Activated T-cell treated with anti-CD3 and anti-CD28 coated beads for 24 hours (primary cell): ENCODE results near the gene ZNG1F.
"Not testable (repeated sequence)": the region's sequence is repeated elsewhere in the genome, so short reads cannot be mapped to it uniquely, and the experiment has no call there.

Source experiments
- DNase-seq: peaks from one replicate; pipeline ENCODE4 v3.0.0-alpha.2; 2020; ENCODE audit warnings: low read depth

Gene ZNG1F

DNA sequence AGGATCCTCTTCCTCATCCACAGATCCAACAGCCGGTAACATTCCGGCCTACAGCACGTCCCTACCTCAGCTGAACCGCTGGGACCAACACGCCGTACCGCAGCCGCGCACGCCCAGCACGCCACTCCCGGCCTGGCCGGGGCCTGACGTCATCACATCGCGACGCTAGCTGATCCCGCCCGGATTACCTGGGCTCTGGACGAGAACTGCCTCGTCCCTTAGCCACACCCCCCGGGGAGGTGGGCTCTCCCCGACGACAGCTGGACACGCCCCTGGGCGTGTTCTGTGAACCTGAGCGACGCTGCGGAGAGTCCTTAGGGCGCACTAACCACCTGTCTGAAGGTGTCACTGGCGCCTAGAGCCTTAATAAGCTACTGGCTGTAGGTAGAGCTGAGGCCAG is at the start of gene ZNG1F:
ZNG1F (minus strand) TSS at position 101 of the 400 bp plus-strand sequence; CDS start at position 42, 59 bp downstream.
- not testable (repeated sequence) for DNase-seq

DNA sequence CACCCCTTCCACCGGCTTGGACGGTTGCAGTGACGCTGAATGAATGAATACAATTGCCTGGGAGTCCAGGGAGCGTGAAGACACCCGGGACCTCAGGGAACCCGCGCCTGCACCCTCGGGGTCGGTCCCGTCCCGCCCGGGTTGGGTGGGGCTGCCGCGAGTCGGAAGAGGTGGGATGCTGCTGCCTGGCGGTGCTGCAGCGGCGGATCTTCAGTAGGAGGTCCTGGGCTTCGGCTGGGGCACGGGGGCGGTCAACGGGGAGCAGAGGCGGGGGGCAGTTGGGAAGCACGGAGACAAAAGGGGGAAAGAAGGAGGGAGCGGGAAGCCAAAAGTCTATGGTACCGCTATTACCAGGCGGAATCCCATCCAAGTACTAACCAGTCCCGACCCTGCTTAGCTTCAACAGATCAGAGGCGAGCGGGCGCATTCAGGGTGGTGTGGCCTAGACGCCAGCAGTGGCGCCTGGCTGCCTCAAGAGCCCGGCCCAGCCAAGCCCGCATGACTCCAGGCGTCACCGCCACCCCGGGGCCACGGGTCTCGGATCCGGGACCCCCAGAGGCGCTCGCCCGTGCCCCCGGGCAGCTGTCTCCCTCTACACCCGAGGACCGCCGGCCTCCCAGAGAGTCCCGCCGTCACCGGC is 48.1 kb upstream of the ZNG1F start:
- not testable (repeated sequence) for DNase-seq

DNA sequence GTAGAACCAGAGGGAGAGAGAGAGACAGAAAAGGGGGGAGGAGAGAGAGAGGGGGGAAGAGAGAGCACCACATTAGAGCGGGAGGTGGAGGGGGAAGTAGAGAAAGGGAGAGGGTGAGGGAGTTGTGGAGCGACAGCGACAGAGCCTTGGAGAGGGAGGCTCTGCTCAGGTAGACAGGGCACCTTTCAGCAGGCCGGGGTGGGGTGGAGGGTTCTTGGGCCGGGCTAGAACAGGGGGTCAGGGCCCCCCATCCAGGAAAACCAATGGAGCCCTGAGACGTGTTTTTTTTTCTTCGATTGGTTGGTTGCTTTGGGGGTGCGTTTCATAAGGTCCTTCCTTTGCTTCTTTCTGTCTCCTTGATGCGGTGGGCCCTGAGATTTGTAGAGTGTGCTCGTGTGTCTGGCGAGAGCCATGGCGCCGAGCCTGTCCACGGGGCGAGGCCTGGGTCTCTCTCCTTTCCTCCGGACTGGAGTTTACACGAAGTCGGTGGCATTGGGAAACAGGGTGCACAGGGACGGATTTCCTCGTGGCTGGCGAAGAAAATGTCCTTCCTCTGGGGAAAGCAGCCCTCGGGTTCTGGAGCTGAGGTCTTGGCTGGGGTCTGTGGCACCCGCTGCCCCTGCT is 47.5 kb upstream of the ZNG1F start:
- DNase-seq = not testable (repeated sequence)

DNA sequence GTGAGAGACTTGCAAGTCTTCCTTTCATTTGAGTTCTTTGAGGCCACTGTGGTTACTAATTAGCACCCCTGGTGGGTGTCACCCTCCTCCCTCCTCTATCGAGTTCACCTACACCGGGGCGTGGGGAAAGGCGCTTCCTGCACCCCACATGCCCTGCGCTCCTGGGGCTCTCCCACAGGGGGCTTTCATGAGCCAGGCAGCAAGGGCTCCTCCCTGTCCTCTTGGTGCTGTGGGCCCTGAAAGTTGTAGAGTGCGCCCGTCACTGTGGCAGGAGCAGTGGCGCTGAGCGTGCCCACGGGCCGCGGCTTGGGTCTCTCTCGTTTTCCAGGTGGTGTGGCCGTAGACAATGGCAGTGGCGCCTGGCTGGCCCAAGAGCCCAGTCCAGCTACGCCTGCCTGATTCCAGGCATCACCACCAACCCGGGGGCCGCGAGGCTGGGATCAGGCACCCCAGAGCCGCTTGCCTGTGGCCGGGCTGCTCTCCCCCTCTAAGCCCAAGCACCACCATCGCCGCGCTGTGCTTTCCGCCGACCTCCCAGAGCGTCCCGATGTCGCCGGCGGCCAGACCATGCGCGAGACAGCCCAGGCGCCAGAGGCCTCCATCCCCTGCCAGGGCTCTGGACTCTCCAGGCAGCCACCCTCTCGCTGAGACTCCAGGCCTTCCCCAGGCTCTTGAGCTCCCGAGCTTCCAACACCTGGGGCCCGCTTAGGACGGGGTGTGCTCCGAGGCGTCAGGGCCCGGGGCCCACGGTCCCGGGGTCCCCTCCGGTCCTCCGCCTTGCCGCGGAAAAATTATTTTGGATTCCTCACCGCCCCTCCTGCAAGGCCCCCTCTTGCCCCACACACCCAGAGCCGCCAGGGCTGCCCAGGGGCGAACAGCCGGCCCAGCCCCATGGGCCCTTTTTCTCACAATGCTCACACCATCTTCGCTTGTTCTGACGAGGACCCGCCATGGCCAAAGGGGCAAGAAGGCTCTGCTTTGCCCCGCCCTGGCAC is 46.0 kb upstream of the ZNG1F start:
- DNase-seq = peak; percentile 22

DNA sequence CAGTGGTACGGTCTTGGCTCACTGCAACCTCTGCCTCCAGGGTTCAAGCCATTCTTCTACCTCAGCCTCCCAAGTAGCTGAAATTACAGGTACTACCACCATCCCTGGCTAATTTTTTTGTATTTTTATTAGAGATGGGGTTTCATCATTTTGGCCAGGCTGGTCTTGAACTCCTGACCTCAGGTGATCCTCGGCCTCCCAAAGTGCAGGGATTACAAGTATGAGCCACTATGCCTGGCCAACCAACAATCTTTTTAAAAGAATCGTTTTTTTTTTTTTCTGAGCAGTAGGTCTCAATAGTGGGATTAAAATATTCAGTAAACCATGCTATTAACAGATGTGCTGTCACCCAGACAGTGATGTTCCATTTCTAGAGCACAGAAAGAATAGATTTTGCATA is 45.1 kb upstream of the ZNG1F start:
- DNase-seq = not testable (repeated sequence)

DNA sequence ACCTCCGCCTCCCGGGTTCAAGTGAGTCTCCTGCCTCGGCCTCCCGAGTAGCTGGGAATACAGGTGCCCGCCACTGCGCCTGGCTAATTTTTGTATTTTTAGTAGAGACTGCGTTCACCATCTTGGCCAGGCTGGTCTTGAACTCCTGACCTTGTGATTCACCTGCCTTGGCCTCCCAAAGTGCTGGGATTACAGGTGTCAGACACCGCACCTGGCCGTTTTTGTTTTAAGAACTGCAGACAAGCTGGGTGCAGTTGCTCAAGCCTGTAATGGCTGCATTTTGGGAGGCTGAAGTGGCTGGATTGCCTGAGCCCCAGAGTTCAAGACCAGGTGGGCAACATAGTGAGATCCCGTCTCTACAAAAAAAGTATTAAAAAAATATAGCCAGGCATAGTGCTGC is 43.2 kb upstream of the ZNG1F start:
- DNase-seq = not testable (repeated sequence)

DNA sequence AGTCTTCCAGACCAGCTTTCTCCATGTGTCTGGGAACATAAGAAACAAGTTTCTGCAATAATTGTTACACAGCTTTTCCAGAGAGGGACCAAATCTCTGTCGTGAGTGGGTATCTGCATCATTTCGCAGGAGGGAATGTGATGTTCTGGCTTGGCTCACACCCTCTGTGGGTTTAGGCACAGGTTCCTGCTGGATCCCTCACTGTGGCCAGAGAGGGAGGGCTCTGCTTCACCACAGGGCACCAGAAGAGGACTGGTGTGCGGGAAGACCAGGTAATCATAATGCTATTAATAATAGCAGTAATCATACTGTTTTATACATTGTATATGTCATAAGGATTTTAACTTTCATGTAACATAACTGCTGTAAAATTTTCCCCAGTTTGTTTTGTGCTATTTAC is 41.3 kb upstream of the ZNG1F start:
- not testable (repeated sequence) for DNase-seq

DNA sequence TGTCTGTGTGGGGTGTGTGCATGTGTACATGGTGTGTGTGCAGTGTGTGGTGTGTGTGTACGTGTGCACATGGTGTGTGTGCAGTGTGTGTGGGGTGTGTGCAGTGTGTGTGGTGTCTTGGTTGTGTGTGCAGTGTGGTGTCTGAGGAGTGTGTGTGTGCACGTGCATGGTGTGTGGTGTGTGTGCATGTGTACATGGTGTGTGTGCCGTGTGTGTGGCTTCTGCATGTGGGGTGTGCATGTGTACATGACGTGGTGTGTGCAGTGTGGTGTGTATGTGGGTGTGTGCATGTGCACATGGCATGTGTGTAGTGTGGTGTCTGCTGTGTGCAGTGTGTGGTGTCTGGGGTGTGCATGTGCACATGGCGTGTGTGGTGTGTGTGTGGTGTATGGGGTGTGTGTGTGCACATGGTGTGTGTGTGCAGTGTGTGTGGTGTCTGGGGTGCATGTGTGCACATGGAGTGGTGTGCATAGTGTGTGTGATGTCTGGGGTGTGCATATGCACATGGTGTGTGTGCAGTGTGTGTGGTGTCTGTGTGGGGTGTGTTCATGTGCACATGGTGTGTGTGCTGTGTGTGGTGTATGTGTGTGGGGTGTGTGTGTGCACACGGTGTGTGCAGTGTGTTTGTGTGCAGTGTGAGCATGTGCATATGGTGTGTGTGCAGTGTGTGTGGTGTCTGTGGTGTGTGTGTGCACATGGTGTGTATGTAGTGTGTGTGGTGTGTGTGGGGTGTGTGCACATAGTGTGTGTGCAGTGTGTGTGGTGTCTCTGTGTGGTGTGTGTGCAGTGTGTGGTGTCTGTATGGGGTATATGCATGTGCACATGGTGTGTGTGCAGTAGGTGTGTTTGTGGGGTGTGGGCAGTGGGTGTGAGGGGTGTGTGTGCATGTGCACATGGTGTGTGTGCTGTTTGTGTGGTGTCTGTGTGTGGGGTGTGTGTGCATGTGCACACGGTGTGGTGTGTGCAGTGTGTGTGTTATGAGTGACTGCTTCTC is 40.6 kb upstream of the ZNG1F start:
- no peak for DNase-seq

DNA sequence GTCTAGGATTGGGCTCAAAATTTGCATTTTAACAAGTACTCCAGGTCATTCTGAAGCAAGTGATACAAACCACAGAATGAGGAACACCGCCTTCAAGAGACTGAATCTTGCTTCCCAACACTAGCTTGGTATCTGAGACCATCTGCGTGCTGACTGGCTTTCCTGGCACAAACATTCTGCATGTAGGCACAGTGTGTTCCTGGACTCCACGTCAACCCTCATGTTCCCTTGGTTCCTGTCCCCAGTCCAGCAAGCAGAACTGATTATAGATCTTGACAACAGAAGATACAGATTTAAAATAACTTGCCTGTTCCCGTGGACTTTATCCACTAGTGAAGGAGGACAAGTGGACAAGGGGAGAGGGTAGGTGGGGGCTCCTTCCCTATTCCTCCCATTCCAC is 30.7 kb upstream of the ZNG1F start:
- not testable (repeated sequence) for DNase-seq

DNA sequence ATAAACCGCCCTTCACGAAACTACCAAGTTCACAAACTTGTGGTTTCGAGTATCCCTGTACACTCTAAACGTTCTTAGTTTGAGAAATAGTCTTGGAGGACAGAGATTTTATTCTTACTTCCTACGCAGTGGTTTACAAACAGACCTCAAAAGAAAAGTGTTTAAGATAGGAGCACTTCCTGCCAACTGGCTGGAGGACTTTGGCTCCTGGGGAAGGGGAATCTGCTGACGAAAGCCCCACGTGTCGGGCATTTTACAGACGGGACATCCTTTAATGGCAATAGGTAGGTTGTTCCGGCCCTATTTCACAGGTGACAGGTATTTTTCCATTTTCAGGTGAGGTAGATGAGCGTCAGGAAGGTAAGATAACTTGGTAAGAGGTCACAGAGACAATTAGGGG is 678 bp downstream of the ZNG1F start:
- DNase-seq = not testable (repeated sequence)

DNA sequence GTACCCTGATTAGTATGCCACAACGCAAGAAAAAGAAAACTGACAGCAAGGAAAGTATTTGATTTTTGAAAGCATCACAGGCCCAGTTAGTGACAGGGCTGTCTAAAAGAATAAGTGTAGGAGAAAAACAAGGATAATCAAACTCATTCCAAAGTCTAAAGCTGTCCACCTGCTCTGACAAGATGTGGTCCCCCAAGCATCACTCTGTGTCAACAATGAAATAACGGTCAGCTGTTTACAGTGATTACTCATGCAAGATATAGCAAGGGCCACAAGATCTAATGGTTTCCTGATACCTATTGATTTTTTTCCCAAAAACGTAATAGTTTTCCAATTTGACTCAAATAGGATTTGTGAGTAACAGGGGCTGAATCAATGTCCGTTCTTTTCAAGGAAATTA is 14.1 kb downstream of the ZNG1F start:
- not testable (repeated sequence) for DNase-seq

DNA sequence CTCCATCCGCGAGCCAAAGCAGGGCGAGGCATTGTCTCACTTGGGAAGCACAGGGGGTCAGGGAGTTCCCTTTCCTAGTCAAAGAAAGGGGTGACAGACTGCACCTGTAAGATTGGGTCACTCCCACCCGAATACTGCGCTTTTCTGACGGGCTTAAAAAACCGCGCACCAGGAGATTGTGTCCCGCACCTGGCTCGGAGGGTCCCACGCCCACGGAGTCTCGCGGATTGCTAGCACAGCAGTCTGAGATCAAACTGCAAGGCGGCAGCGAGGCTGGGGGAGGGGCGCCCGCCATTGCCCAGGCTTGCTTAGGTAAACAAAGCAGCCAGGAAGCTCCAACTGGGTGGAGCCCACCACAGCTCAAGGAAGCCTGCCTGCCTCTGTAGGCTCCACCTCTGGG is 39.0 kb downstream of the ZNG1F start:
- not testable (repeated sequence) for DNase-seq

DNA sequence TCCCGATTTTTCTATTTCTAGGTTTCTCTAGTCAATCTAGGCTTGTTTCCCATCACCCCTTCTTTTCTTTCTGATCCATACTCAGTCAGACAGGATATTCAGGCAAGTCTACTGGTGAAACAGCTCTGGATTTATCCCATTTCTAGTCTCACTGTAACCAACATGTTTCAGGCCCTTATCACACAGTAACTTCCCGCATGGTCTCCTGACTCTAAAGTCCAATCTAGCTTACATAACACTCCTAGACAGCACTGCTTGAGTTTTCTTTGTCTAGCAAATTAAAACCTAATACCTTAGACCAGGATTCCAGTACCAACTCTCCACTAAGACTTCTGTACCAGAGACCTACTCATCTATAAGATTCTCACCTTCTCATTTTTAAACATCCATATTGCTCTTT is 47.2 kb downstream of the ZNG1F start:
- not testable (repeated sequence) for DNase-seq

DNA sequence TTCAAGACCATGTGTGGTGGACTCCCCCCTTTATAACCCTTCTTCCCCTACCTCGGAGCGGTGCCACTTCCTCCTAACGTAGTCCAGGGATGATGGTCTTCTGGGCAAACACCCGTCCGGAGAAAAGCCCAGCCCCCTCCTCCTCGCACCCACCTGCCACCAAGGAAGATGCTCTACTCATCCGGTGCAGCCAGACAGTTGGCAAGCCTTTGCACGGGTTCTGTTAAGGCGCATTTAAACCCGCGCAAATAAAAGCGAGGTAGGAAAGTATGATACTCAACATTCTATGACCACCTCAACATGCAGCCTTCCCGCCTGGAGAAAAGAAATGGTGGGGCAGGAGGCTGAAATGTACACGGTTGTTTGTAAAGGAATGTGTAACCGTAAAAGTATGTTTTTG is 60.5 kb downstream of the ZNG1F start, which contains the start of gene FOXD4L6:
FOXD4L6 (minus strand) TSS at position 101 of the 400 bp plus-strand sequence. CDS start 298 bp downstream, outside the sequence.
- DNase-seq = not testable (repeated sequence)

DNA sequence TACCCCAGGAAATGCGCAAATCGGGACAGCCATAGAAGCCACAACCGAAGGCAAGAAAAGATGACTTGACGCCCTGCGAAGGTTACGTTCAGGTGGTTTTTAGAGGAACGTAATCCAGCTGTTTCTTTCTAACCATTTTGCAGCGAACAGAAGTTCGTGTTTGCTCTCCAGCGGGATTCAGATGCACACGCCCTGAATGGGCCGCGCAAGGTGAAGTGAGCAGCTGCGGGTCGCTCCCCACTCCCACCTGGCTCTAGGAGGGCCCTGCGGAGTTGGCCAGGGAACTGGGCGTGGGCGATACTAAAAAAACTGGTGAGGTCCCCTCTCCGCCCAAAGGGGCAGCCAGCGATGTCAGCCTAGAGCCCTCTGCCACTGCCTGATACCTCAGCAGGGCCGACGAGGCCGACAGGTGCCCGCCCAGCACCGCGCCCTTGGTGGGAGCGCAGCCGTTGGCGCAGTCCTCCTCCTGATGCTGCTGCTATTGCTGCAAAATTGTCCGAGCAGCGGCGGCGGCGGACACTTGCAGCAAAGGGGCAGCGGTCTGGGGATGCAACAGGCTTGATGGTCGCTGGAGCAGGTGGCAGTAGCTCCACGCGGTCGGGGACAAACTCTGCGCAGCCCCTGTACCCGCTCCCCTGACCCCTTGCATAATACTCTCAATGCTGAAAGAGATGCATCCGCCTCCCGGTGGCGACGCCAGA is 62.2 kb downstream of the ZNG1F start:
- not testable (repeated sequence) for DNase-seq

DNA sequence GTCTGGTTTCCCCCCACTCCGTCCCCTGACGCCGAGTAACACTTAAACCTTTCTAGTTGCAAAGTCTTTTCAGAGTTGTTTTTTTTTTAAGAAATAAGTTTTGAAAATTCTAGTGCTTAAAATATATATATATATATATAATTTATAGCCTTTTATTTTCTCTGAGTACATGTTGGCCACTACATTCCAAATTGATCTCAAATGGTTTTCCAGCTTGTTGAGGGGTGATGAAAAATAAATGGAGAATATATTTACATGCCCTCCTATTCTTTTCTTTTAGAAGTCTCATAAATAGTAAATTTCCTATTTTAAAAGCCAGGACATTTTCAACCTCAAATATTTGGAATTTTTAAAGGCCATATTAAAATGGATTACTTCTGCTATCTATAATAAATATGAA is 63.2 kb downstream of the ZNG1F start:
- DNase-seq = not testable (repeated sequence)

DNA sequence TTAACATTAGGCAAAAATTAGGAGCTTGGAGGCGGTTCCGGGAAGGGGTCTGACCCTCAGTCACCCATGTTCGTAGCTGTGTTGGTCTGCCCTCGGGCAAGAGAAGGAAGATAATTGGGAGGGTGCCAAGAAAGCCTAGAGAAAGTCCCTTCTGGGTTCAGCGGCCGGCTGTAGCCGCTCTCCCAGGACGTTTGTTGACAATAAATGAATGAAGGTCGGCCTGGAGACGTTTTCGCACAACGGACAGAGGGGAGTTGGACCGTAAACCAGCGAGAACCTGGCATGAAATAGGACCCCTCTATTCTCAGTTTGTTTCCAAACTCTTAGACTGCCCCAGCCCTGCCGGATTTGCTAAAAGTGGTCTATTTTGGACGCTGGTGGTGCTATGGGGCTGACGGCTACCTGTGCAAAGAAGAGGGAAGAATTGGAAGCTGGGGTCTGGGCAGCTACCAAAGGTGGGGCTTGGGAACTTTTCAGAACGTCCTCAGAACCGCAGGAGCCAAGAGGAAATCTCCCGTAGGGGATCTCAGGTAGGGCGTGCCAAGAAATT is 63.9 kb downstream of the ZNG1F start:
- DNase-seq = not testable (repeated sequence)

DNA sequence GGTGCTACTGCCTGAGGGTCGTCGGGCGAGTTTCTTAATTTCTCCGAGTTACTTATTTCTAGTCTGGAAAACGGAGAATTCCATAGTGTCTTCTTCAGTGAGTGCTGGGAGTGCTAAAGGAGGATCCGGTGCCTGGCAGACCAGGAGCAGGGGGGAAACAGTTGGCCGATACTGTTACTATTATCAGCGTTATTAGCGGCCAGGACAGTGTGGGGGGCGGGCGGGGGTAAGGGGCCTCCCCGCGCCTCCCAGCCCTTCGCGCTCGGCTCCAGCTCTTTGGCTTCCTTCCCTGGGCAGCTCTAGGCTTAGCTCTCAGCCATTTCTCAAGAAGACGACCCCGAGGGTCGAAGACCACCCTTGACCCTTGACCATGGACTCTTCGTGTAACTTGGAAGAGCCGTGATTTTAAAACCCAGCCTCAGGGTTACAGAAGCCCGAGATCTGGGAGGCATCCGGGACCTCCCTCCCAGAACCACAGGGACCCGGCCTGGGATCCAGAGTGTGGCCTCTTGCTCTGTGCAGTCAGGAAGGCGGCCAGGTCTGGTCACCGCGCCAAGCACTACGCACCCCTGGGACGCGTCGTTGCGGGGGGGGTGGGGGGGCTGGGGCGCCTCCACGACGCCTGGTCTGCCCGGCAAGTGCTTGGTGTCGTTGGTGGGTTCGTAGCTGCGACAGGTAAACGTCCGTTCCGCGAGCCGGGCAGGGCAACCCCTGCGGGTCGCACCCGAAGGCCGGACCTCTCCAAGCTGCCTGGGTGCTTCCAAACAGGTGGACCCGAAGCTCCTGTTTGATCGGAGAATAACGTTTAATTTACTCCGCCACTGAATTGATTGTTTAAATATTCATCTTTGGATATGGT is 64.6 kb downstream of the ZNG1F start:
- not testable (repeated sequence) for DNase-seq

DNA sequence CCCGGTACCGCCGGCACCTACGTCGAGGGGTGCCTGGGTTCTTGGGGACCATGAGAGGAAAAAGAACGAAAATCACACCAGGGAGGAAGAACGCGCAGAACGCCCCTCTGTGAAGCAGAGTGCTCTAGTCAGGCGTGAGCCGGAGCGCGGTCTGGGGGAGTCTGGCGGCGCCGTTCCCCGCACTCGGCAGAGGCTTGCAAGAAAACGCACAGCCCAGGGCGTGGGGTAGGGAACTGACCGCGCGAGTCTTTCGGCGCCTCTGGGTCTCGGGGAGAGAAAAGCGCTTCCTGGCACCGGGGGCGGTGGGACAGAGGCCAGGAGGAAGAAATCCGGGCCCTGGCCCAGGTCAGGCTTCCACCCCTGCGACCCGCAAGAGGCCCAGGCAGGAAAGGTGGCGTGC is 65.3 kb downstream of the ZNG1F start:
- not testable (repeated sequence) for DNase-seq
